Measurements from ENCODE around the gene SUCLG1.
A peak's percentile ranks its signal among the peaks of the same experiment; 100 is the strongest.

Gene SUCLG1

DNA sequence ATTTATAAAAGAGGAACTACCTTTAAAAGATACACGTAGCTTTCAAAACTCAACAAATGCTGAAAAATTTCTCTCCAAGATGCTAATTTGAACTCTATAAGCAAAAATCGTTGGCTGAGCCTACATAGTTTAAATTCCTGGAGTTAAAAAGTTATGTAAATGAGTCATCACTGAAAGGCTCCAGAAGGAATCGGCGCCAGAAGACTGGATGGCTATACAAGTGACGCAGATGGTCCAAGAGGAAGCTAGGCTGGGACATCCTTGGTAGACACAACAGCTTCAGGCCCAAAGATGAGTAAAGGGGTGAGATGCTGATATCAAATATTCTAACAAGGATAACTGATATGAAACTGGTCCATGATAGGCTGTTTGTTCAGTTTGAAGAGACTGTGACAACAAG is 34.4 kb upstream of the SUCLG1 start:
- H3K27me3 ChIP-seq (ENCODE audit: insufficient read depth, low read length) = no peaks in the 10 kb centered on the region
- no peak overlapping the region for H3K27ac ChIP-seq (ENCODE audit: low read depth, low read length, poor library complexity, severe bottlenecking)
- no peak overlapping the region for H2AFZ ChIP-seq (ENCODE audit: low read length)
- TF ChIP-seq, protein P1, sequence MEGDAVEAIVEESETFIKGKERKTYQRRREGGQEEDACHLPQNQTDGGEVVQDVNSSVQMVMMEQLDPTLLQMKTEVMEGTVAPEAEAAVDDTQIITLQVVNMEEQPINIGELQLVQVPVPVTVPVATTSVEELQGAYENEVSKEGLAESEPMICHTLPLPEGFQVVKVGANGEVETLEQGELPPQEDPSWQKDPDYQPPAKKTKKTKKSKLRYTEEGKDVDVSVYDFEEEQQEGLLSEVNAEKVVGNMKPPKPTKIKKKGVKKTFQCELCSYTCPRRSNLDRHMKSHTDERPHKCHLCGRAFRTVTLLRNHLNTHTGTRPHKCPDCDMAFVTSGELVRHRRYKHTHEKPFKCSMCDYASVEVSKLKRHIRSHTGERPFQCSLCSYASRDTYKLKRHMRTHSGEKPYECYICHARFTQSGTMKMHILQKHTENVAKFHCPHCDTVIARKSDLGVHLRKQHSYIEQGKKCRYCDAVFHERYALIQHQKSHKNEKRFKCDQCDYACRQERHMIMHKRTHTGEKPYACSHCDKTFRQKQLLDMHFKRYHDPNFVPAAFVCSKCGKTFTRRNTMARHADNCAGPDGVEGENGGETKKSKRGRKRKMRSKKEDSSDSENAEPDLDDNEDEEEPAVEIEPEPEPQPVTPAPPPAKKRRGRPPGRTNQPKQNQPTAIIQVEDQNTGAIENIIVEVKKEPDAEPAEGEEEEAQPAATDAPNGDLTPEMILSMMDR (IDR thresholded peaks at IDR 0.05; ENCODE audit: low read length) = no peak
- no peak for TF ChIP-seq EZH2 (IDR thresholded peaks at IDR 0.05; ENCODE audit: borderline replicate concordance, low read length)
- no peaks in the 10 kb centered on the region for H3K4me1 ChIP-seq (ENCODE audit: insufficient read depth, low read length, severe bottlenecking)
- H3K4me3 ChIP-seq (ENCODE audit: low read depth, low read length, poor library complexity, severe bottlenecking) = no peak overlapping the region
- H3K9ac ChIP-seq (ENCODE audit: low read length) = no peak overlapping the region
- H3F3A ChIP-seq (ENCODE audit: insufficient read depth, low read length) = no peaks in the 10 kb centered on the region
- no peaks in the 10 kb centered on the region for H3K79me2 ChIP-seq (ENCODE audit: insufficient read depth, low read length)
- no peaks in the 10 kb centered on the region for H3K36me3 ChIP-seq (ENCODE audit: insufficient read depth, low read length)
- H3K9me2 ChIP-seq (ENCODE audit: low read depth, low read length) = no peaks in the 10 kb centered on the region
- H4K20me1 ChIP-seq (ENCODE audit: insufficient read depth, low read length) = no peaks in the 10 kb centered on the region
- H3K4me2 ChIP-seq (ENCODE audit: low read length) = no peak overlapping the region
- H3K9me3 ChIP-seq (ENCODE audit: low read length) = no peaks in the 10 kb centered on the region

DNA sequence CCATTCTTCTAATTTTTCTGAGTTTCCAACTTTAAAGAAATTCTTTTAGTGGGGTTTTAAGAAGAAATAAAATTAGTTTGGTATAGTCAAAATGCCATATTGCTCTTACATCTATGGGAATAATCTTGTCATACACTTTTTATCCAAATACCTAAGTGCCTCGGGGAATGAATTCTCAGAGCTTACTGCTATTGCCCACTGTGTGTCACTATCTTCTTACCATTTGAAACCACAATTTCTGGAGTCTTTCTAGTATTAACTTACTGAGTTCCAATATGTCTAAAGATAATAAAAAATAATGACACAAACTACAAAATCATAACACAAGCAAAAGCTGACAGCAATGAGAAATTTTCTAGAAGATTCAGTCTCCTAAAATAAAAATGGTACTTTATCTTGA is 33.5 kb upstream of the SUCLG1 start:
- Histone ChIP-seq H3K27ac (ENCODE audit: low read depth, low read length, poor library complexity, severe bottlenecking) (no peak overlapping the region), H3K9me2 (ENCODE audit: low read depth, low read length) (no peaks in the 10 kb centered on the region), H3F3A (ENCODE audit: insufficient read depth, low read length) (no peaks in the 10 kb centered on the region), H4K20me1 (ENCODE audit: insufficient read depth, low read length) (no peaks in the 10 kb centered on the region), H3K4me2 (ENCODE audit: low read length) (no peak overlapping the region), H3K4me1 (ENCODE audit: insufficient read depth, low read length, severe bottlenecking) (no peaks in the 10 kb centered on the region), H3K9me3 (ENCODE audit: low read length) (no peaks in the 10 kb centered on the region), H3K27me3 (ENCODE audit: insufficient read depth, low read length) (no peaks in the 10 kb centered on the region), H3K36me3 (ENCODE audit: insufficient read depth, low read length) (no peaks in the 10 kb centered on the region), H3K4me3 (ENCODE audit: low read depth, low read length, poor library complexity, severe bottlenecking) (no peak overlapping the region), H3K79me2 (ENCODE audit: insufficient read depth, low read length) (no peaks in the 10 kb centered on the region), H2AFZ (ENCODE audit: low read length) (no peak overlapping the region), H3K9ac (ENCODE audit: low read length) (no peak overlapping the region)
- TF ChIP-seq, protein P1 (IDR thresholded peaks at IDR 0.05; ENCODE audit: low read length) = 0 out of 2 replicates have a peak, but pooled peaks have one; percentile 6
- TF ChIP-seq EZH2 (IDR thresholded peaks at IDR 0.05; ENCODE audit: borderline replicate concordance, low read length) = no peak

DNA sequence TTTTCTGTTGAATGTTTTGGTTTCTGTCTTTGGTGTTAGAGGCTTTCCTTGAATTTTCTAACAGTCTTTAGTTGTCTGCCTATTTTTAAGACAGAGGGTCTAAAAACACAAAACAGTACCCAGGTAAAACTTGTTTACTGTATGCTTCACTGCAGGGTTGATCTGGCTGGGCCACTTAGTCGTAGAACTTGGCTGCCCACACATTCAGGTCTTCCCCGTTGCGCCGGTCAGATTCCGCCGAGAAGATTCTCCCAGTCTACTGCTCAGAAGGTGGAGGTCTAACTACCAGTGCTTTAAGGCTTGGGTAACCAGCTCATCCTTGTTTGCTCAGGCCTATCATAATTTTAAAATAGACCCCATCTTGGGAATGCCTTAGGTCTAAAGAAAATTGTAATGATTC is 32.7 kb upstream of the SUCLG1 start:
- Histone ChIP-seq H3K4me1 (ENCODE audit: insufficient read depth, low read length, severe bottlenecking) (no peaks in the 10 kb centered on the region), H3K27me3 (ENCODE audit: insufficient read depth, low read length) (no peaks in the 10 kb centered on the region), H3K27ac (ENCODE audit: low read depth, low read length, poor library complexity, severe bottlenecking) (no peak overlapping the region), H3K9ac (ENCODE audit: low read length) (no peak overlapping the region), H3K36me3 (ENCODE audit: insufficient read depth, low read length) (no peaks in the 10 kb centered on the region), H3K4me3 (ENCODE audit: low read depth, low read length, poor library complexity, severe bottlenecking) (no peak overlapping the region), H3K9me3 (ENCODE audit: low read length) (no peaks in the 10 kb centered on the region), H3K9me2 (ENCODE audit: low read depth, low read length) (no peaks in the 10 kb centered on the region), H3K4me2 (ENCODE audit: low read length) (no peak overlapping the region), H2AFZ (ENCODE audit: low read length) (no peak overlapping the region), H4K20me1 (ENCODE audit: insufficient read depth, low read length) (no peaks in the 10 kb centered on the region), H3F3A (ENCODE audit: insufficient read depth, low read length) (no peaks in the 10 kb centered on the region), H3K79me2 (ENCODE audit: insufficient read depth, low read length) (no peaks in the 10 kb centered on the region)
- TF ChIP-seq, protein P1 (IDR thresholded peaks at IDR 0.05; ENCODE audit: low read length) = no peak
- no peak for TF ChIP-seq EZH2 (IDR thresholded peaks at IDR 0.05; ENCODE audit: borderline replicate concordance, low read length)

All from OCI-LY1 (cell line).